ENCODE data around the gene ABTB1. TPM values are rescaled to one million over a fixed set of nuclear protein-coding genes. Genes with fewer than 3 reads are reported as not detected.

Gene ABTB1
- total and polyA plus RNA-seq, 2 donors (not counting 1 experiment from before 2014, with no cell fraction given), result 141 to 259 TPM

DNA sequence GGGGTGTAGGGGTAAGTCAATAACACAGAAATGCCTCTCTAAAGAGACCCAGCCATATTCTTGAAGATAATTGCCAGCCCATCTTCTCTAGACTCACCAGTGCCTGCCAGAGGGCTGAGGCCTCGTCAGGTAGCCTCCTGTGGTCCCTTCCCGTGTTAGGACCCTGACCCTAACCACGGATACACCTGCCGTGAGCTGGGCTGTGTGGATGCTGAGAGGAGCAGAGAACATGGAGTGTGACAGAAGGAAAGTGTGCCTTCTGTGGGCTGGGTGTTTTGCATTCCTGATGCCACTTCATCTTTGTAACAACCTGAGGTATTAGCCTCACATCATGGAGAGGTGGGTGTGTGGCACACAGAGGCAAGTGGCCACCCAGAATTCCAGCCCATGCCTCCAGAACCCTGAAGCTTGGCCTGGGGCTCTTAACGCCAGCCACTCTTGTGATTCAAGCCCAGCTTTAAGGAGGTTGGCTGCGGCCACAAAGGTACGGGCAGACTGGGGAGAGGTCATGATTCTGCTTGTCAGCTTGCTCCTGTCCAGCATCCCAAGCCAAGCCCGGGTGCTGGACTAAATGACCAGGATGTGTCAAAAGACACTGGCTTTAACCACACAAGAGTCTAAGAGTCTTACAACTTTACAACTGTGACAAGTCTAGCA lies 21.1 kb upstream of the ABTB1 start:
- POLR2A ChIA-PET, result no interaction called here
- no peaks in the 10 kb centered on the region for H3K36me3 ChIP-seq (replicated peaks in 1 of 2; ENCODE audit: control extremely low read depth in 1 of 2, control insufficient read depth in 1 of 2, extremely low read depth in 1 of 2, insufficient read depth in 2 of 2, low read length in 1 of 2)
- 81% methylated on average over 8 of the region's 8 CpGs for WGBS (ENCODE audit: insufficient coverage)
- Mint-ChIP-seq H3K9me3 (ENCODE audit: insufficient read depth) (no peaks in the 10 kb centered on the region), H3K4me3 (no peak overlapping the region), H3K4me1 (no peaks in the 10 kb centered on the region), H3K27ac (no peak overlapping the region), H3K27me3 (no peaks in the 10 kb centered on the region)
- H3K9me3 ChIP-seq (ENCODE audit: control extremely low read depth in 1 of 3, control insufficient read depth in 2 of 3, insufficient read depth in 1 of 3, low read length in 2 of 3), result no peaks in the 10 kb centered on the region
- no peak for TF ChIP-seq EZH2 (IDR thresholded peaks at IDR 0.05; ENCODE audit: borderline replicate concordance, insufficient read depth, low read depth, low read length, poor library complexity, severe bottlenecking)
- TF ChIP-seq, protein P1, sequence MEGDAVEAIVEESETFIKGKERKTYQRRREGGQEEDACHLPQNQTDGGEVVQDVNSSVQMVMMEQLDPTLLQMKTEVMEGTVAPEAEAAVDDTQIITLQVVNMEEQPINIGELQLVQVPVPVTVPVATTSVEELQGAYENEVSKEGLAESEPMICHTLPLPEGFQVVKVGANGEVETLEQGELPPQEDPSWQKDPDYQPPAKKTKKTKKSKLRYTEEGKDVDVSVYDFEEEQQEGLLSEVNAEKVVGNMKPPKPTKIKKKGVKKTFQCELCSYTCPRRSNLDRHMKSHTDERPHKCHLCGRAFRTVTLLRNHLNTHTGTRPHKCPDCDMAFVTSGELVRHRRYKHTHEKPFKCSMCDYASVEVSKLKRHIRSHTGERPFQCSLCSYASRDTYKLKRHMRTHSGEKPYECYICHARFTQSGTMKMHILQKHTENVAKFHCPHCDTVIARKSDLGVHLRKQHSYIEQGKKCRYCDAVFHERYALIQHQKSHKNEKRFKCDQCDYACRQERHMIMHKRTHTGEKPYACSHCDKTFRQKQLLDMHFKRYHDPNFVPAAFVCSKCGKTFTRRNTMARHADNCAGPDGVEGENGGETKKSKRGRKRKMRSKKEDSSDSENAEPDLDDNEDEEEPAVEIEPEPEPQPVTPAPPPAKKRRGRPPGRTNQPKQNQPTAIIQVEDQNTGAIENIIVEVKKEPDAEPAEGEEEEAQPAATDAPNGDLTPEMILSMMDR (IDR thresholded peaks at IDR 0.05), result no peak
- no peak for DNase-seq
- intact Hi-C loops (cut with micrococcal nuclease), result loop anchor here (1.0 to 2.0 kb wide), 2 partner anchors 181 to 481 kb away; no protein-coding TSS in a partner anchor
- no peaks in the 10 kb centered on the region for H4K20me1 ChIP-seq (ENCODE audit: control insufficient read depth, insufficient read depth, low read length, poor library complexity, severe bottlenecking)
- no peak overlapping the region for H3K4me2 ChIP-seq (replicated peaks; ENCODE audit: low read depth, low read length, poor library complexity, severe bottlenecking)
- H3K27me3 ChIP-seq (replicated peaks in 1 of 4; ENCODE audit: control extremely low read depth in 1 of 4, control insufficient read depth in 3 of 4, insufficient read depth in 4 of 4, low read length in 3 of 4), result no peaks in the 10 kb centered on the region
- H3K9ac ChIP-seq (ENCODE audit: low read length), result no peak overlapping the region
- CTCF ChIA-PET, result interaction anchor here (1.1 to 5.5 kb wide), 10 partner anchors 17 to 320 kb away, joined by 3 to 22 read pairs (median 8); no protein-coding TSS in a partner anchor
- no peaks in the 10 kb centered on the region for H3K4me1 ChIP-seq (ENCODE audit: control insufficient read depth in 2 of 2, insufficient read depth in 2 of 2, low read length in 2 of 2)
- no peak for ATAC-seq (ENCODE audit: low read depth)
- no peak overlapping the region for H2AFZ ChIP-seq (ENCODE audit: insufficient read depth, low read depth, low read length, poor library complexity, severe bottlenecking)
- H3K4me3 ChIP-seq (ENCODE audit: control extremely low read depth in 1 of 5, extremely low read depth in 1 of 5, insufficient read depth in 1 of 5, low read depth in 2 of 5, low read length in 4 of 5), result no peak overlapping the region
- no peaks in the 10 kb centered on the region for H3K79me2 ChIP-seq (ENCODE audit: control insufficient read depth, insufficient read depth, low read length)
- H3K27ac ChIP-seq (ENCODE audit: low read length in 2 of 2), result no peak overlapping the region
